Parathyroid adenoma (tissue), 2 donors: ENCODE measurements around the gene ARHGAP35.

ENCODE experiments used
- H2AFZ ChIP-seq: fragments of 300-600 bp; sonication (generic); one replicate; pipeline ENCODE4 v1.7.0; 2017; ENCODE audit warnings: antibody characterized with exemption, mild to moderate bottlenecking
- H3K27ac ChIP-seq: fragments of 300-600 bp; sonication (generic); one replicate; pipeline ENCODE4 v1.7.0; 2017
- H3K27me3 ChIP-seq: fragments of 300-600 bp; sonication (generic); one replicate; pipeline ENCODE4 v1.7.0; 2017; ENCODE audit warnings: low read length; ENCODE audit not compliant: control insufficient read depth, insufficient read depth
- H3K36me3 ChIP-seq: fragments of 300-600 bp; sonication (generic); one replicate; pipeline ENCODE4 v1.7.0; 2017; ENCODE audit warnings: low read length; ENCODE audit not compliant: control insufficient read depth, insufficient read depth
- H3K4me1 ChIP-seq: fragments of 300-600 bp; sonication (generic); one replicate; pipeline ENCODE4 v1.7.0; 2017; ENCODE audit warnings: control low read depth
- H3K4me2 ChIP-seq: fragments of 300-600 bp; sonication (generic); one replicate; pipeline ENCODE4 v1.7.0; 2017; ENCODE audit warnings: low read length
- H3K4me3 ChIP-seq: fragments of 300-600 bp; sonication (generic); one replicate; pipeline ENCODE4 v1.7.0; 2017; ENCODE audit warnings: low read depth, low read length
- H3K79me2 ChIP-seq: fragments of 300-600 bp; sonication (generic); one replicate; pipeline ENCODE4 v1.7.0; 2017; ENCODE audit warnings: control low read depth
- H3K9ac ChIP-seq: fragments of 300-600 bp; sonication (generic); one replicate; pipeline ENCODE4 v1.7.0; 2017; ENCODE audit warnings: mild to moderate bottlenecking
- H3K9me3 ChIP-seq: fragments of 300-600 bp; sonication (generic); one replicate; pipeline ENCODE4 v1.7.0; 2017; ENCODE audit warnings: low read length; ENCODE audit not compliant: control insufficient read depth
- TF ChIP-seq, protein P1 (sequence below): fragments of 300-600 bp; sonication (generic); IDR thresholded peaks from one replicate; pipeline ENCODE4 v1.7.0; 2017; ENCODE audit warnings: antibody characterized with exemption, mild to moderate bottlenecking
- donor health status: primary hyperparathyroidism.

ARHGAP35 gene

DNA sequence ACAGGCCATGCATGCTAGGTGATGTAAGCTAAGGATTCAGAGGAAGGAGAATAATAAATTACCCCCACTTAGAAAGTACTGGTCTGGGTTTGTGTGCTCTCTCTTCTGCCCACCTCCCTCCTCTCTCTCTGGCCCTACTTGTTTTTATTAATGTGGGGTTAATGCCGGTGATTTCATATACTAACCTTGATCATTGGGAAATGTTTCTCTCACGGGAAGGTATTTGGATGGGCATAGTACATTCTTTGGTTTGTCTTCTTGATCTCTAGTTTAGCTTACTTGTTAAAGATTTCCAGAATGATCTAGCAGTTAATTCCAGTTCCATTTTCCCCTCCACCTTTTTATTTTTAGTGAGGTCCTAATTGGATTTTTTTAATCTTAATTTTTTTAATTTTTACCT lies 24.6 kb downstream of the ARHGAP35 start:
- no peaks in the 10 kb centered on the region for H3K4me1 ChIP-seq
- H3K4me2 ChIP-seq: no peak overlapping the region
- TF ChIP-seq, protein P1, sequence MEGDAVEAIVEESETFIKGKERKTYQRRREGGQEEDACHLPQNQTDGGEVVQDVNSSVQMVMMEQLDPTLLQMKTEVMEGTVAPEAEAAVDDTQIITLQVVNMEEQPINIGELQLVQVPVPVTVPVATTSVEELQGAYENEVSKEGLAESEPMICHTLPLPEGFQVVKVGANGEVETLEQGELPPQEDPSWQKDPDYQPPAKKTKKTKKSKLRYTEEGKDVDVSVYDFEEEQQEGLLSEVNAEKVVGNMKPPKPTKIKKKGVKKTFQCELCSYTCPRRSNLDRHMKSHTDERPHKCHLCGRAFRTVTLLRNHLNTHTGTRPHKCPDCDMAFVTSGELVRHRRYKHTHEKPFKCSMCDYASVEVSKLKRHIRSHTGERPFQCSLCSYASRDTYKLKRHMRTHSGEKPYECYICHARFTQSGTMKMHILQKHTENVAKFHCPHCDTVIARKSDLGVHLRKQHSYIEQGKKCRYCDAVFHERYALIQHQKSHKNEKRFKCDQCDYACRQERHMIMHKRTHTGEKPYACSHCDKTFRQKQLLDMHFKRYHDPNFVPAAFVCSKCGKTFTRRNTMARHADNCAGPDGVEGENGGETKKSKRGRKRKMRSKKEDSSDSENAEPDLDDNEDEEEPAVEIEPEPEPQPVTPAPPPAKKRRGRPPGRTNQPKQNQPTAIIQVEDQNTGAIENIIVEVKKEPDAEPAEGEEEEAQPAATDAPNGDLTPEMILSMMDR: no peak
- H3K4me3 ChIP-seq: no peak overlapping the region
- H3K27ac ChIP-seq: no peak overlapping the region
- H3K79me2 ChIP-seq: peaks cover 67% of the 10 kb centered on the region
- no peaks in the 10 kb centered on the region for H3K36me3 ChIP-seq
- no peak overlapping the region for H3K9ac ChIP-seq
- no peaks in the 10 kb centered on the region for H3K27me3 ChIP-seq
- no peaks in the 10 kb centered on the region for H3K9me3 ChIP-seq
- no peak overlapping the region for H2AFZ ChIP-seq

DNA sequence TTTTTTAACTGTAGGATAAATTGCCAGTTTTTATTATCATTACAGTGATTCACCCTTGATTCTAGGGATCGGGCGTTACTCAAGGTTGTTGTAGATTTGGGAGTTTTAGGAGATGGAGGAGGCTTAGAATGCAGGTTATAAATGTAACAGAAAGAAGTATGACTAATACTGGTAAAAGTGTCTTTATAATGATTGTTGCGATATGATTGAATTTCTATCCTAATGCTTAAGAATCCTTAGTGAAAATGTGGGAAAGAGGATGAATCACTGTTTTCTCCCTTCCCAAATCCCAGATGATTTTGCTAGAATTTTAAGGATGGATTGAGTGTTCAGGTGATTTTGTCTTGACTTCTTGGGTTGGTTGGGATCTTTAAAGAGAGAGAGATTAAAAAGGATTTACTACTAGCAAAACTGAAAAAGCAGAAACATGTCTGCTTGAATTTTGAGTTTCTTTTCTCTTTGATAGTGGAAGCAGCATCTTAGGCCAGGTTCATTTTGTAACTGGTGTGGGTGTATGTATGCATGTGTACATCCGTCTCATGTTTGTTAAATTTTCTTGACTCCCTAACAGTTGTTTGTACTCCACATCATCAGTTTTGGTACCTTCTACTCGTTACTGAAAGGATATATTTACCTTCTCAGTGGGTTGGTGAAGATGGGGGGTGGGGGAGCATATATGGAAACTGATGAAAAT lies 25.9 kb downstream of the ARHGAP35 start:
- peaks cover 62% of the 10 kb centered on the region for H3K79me2 ChIP-seq
- H3K9me3 ChIP-seq: no peaks in the 10 kb centered on the region
- no peak overlapping the region for H3K27ac ChIP-seq
- no peaks in the 10 kb centered on the region for H3K36me3 ChIP-seq
- H3K4me2 ChIP-seq: no peak overlapping the region
- TF ChIP-seq, protein P1: no peak
- no peak overlapping the region for H3K4me3 ChIP-seq
- H3K9ac ChIP-seq: no peak overlapping the region
- H2AFZ ChIP-seq: no peak overlapping the region
- H3K27me3 ChIP-seq: no peaks in the 10 kb centered on the region
- H3K4me1 ChIP-seq: peaks cover 3% of the 10 kb centered on the region

DNA sequence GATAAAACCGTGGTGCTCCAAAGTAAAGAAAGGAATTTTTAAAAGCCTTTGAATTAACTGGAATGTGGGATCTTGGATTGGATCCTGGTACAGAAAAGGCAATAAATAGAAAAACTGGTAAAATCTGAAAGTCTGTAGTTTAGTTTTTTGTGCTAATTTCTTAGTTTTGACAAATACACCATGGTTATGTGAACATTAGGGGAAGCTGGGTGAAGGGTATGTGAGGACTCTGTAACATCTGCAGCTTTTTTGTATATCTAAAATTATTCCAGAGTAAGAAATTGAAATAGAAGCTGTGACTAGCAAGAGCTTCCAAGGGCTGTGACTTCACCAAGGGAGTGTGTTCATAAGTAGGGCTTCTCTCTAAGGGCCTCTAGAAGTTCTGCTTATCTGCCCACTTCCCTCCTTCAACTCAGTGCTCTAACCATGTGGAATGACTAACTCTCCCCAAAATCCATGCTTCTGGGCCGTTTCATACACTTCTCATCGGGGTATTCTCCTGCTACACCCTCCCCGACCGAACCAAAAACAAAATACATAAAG lies 26.5 kb downstream of the ARHGAP35 start:
- no peaks in the 10 kb centered on the region for H3K9me3 ChIP-seq
- H3K9ac ChIP-seq: no peak overlapping the region
- H2AFZ ChIP-seq: no peak overlapping the region
- TF ChIP-seq, protein P1: no peak
- no peak overlapping the region for H3K4me2 ChIP-seq
- no peak overlapping the region for H3K4me3 ChIP-seq
- H3K4me1 ChIP-seq: peaks cover 3% of the 10 kb centered on the region
- no peaks in the 10 kb centered on the region for H3K27me3 ChIP-seq
- H3K36me3 ChIP-seq: no peaks in the 10 kb centered on the region
- no peak overlapping the region for H3K27ac ChIP-seq
- peaks cover 59% of the 10 kb centered on the region for H3K79me2 ChIP-seq

DNA sequence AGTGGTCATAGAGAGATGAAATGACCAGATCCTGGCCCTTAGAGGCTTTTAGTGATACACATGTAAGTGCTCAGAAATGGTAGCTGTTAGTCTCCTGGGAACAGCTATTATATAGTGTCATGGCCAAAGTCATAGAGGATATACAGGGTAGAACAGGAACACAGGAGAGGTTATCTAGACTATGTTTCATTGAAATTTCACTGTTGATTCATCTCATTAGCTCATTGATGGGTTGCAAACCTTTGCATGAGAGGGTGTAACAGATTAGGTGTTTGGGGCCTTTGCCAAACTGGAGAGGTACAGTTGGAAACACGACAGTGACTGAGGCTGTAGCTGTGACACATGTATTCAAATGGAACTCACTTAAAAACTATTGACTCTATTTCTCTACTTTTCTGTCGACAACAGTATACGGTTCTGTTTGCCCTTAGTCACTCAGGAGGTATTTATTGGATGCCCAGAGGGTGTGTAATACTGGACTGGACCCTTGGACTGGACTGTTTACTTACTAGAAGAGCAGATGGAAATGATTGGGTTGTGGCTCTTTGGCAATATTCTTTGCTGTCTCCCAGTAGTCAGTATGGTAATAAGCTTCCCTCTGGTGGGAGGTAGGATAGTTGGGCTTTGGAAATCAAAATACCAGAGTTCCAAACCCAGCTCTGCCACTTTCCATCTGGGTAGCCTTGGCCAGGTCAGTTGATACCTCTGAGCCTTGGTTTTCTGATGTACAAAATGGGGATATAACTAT lies 29.8 kb downstream of the ARHGAP35 start:
- H2AFZ ChIP-seq: no peak overlapping the region
- no peak overlapping the region for H3K4me3 ChIP-seq
- TF ChIP-seq, protein P1: no peak
- peaks cover 51% of the 10 kb centered on the region for H3K79me2 ChIP-seq
- H3K36me3 ChIP-seq: no peaks in the 10 kb centered on the region
- no peak overlapping the region for H3K27ac ChIP-seq
- H3K4me2 ChIP-seq: no peak overlapping the region
- no peaks in the 10 kb centered on the region for H3K9me3 ChIP-seq
- peaks cover 3% of the 10 kb centered on the region for H3K4me1 ChIP-seq
- H3K9ac ChIP-seq: no peak overlapping the region
- H3K27me3 ChIP-seq: no peaks in the 10 kb centered on the region
